ENCODE data around the gene PEX7. TPM values are rescaled to one million over a fixed set of nuclear protein-coding genes. Genes with fewer than 3 reads are reported as not detected.

The PEX7 gene
- total RNA-seq, 1 donor from 2014 or later, result 6.9 TPM

DNA sequence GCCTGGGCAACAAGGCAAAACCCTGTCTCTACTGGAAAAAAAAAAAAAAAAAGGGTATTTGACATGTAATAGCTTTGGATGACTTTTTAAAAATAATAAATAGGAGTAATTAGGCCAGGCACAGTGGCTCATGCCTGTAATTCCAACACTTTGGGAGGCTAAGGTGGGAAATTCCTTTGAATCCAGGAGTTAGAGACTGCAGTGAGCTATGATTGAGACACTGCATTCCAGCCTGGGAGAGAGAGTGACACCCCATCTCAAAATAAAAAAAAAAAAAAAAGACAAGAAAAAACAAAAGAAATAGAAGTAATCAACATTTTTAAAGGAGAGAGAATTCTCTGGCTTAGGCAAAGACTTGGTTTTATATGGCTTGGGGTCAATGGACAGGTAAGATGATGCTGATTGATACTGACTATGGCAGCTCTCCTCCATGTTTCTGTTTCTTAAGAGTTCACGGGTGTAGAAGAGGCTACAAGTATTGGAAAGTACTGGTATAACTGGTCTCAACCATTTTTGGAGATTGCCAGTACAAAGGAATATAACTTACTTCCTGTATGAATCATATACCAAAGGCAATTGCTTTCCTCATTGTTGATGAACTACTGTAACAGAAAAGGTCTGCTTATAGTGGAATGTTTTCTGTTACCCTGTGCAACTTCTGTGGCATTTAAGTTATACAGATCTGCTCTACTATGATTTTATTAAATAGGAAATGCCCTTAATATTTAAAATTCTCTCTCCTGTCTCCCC is 40.2 kb upstream of the PEX7 start:
- H3K4me1 Mint-ChIP-seq (ENCODE audit: low read depth), result peaks cover 2% of the 10 kb centered on the region

GRCh38 chr6:136783021-136783420 is 39.4 kb upstream of the PEX7 start:
- Mint-ChIP-seq H3K4me1 (ENCODE audit: low read depth) (peaks cover 2% of the 10 kb centered on the region), H3K27ac (no peak overlapping the region), H3K9me3 (ENCODE audit: low read depth) (no peaks in the 10 kb centered on the region), H3K4me3 (ENCODE audit: low read depth) (no peak overlapping the region), H3K36me3 (ENCODE audit: insufficient read depth) (no peaks in the 10 kb centered on the region), H3K27me3 (peaks cover 24% of the 10 kb centered on the region)
- no peak for TF ChIP-seq CTCF (IDR thresholded peaks at IDR 0.05; ENCODE audit: unreplicated experiment)
- no peak for DNase-seq (ENCODE audit: low spot score, unreplicated experiment)

More for the DNA sequence above, 40.2 kb upstream of the PEX7 start:
- DNase-seq (ENCODE audit: low spot score, unreplicated experiment), result no peak
- no peak overlapping the region for H3K27ac Mint-ChIP-seq
- H3K9me3 Mint-ChIP-seq (ENCODE audit: low read depth), result no peaks in the 10 kb centered on the region
- H3K36me3 Mint-ChIP-seq (ENCODE audit: insufficient read depth), result no peaks in the 10 kb centered on the region
- peaks cover 17% of the 10 kb centered on the region for H3K27me3 Mint-ChIP-seq
- no peak for TF ChIP-seq CTCF (IDR thresholded peaks at IDR 0.05; ENCODE audit: unreplicated experiment)
- H3K4me3 Mint-ChIP-seq (ENCODE audit: low read depth), result no peak overlapping the region

DNA sequence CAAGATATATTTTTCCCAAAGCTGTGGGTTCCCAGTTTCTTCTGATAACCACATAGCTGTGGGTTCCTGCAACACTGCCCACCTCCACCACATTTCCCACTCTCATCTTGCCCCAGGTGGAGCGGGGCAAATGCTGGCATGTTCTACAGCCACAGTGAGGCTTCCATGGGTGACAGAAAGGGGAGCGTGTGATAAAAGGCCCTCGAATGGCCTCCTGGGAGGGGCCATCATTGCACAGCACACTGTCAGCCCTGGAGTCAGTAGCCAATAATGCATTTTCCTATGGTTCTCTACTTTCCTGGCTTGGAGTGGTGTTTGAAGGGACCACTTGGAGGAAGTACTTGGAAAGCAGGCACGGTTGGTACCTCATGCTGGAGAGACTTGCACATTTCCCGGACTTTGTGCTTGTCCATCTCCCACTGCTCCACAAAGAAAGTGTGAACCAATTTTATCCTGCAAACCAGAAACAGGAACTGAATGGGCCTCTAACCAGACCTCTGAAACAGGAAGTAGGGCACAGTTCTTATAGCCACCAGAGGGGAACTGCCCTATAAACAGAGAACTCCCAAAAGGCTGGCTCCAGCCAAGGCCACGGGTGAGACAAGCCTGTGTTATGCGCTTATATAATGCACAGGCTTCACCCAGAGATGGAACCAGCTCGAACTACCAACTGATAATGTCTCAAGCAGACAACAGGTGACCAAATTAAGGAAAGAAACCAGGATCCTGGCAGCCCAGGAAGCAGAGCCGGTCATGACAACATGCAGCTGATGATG is 38.7 kb upstream of the PEX7 start:
- H3K36me3 Mint-ChIP-seq (ENCODE audit: insufficient read depth), result no peaks in the 10 kb centered on the region
- H3K27me3 Mint-ChIP-seq, result peaks cover 30% of the 10 kb centered on the region
- TF ChIP-seq CTCF (IDR thresholded peaks at IDR 0.05; ENCODE audit: unreplicated experiment), result no peak
- no peak for DNase-seq (ENCODE audit: low spot score, unreplicated experiment)
- no peak overlapping the region for H3K27ac Mint-ChIP-seq
- H3K4me1 Mint-ChIP-seq (ENCODE audit: low read depth), result peaks cover 2% of the 10 kb centered on the region
- no peak overlapping the region for H3K4me3 Mint-ChIP-seq (ENCODE audit: low read depth)
- no peaks in the 10 kb centered on the region for H3K9me3 Mint-ChIP-seq (ENCODE audit: low read depth)

DNA sequence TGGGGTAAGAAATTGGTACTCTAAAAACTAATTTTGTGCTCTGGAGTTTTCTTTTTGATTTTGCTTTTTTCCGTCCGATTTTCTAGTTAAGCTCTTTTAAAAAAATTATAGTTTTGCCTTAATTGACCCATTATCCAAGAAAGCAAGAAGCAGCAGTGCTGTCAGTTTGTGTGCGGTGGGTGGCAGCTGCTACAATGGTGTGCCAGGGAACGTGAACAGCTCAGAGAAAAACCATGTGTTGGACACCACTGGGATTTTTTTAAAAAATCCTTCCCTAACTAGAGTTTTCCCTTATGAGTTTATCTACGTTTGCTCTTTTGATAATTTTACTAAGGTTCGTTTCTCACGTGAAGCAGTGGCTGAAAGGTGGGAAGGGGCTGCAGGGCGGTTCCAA is 38.1 kb upstream of the PEX7 start:
- H3K9me3 Mint-ChIP-seq (ENCODE audit: low read depth), result no peaks in the 10 kb centered on the region
- H3K27ac Mint-ChIP-seq, result no peak overlapping the region
- DNase-seq (ENCODE audit: low spot score, unreplicated experiment), result no peak
- H3K4me1 Mint-ChIP-seq (ENCODE audit: low read depth), result peaks cover 2% of the 10 kb centered on the region
- TF ChIP-seq CTCF (IDR thresholded peaks at IDR 0.05; ENCODE audit: unreplicated experiment), result no peak
- H3K4me3 Mint-ChIP-seq (ENCODE audit: low read depth), result no peak overlapping the region
- H3K27me3 Mint-ChIP-seq, result peaks cover 34% of the 10 kb centered on the region
- H3K36me3 Mint-ChIP-seq (ENCODE audit: insufficient read depth), result no peaks in the 10 kb centered on the region

- Mint-ChIP-seq H3K4me3 (ENCODE audit: low read depth) (no peak overlapping the region), H3K4me1 (ENCODE audit: low read depth) (no peaks in the 10 kb centered on the region), H3K27ac (no peak overlapping the region), H3K9me3 (ENCODE audit: low read depth) (no peaks in the 10 kb centered on the region), H3K27me3 (peaks cover 38% of the 10 kb centered on the region), H3K36me3 (ENCODE audit: insufficient read depth) (no peaks in the 10 kb centered on the region)
- no peak for TF ChIP-seq CTCF (IDR thresholded peaks at IDR 0.05; ENCODE audit: unreplicated experiment)
- DNase-seq (ENCODE audit: low spot score, unreplicated experiment), result no peak
These were observed 37.3 kb upstream of the PEX7 start for GRCh38 chr6:136784910-136785746.

Data from progenitor cell of endocrine pancreas (in vitro differentiated cells).